DOHH2 (cell line): ENCODE data around the gene IFRD1.

Experiments used
- H3F3A ChIP-seq: fragments of 200-600 bp; sonication (generic), shearing (Covaris generic); 2 replicates; pipeline ENCODE4 v1.6.0; 2016; ENCODE audit warnings: antibody characterized with exemption, mild to moderate bottlenecking; ENCODE audit not compliant: control insufficient read depth, insufficient read depth
- H3K27ac ChIP-seq: fragments of 200-600 bp; sonication (generic); 2 replicates; pipeline ENCODE4 v1.5.1; 2014; ENCODE audit warnings: low read depth, mild to moderate bottlenecking, low read length, moderate library complexity
- H3K27me3 ChIP-seq: fragments of 200-600 bp; sonication (generic); 2 replicates; pipeline ENCODE4 v1.6.1; 2014; ENCODE audit warnings: mild to moderate bottlenecking, low read length, mixed read lengths; ENCODE audit not compliant: control insufficient read depth
- H3K36me3 ChIP-seq: fragments of 200-600 bp; sonication (generic); 2 replicates; pipeline ENCODE4 v1.6.1; 2014; ENCODE audit warnings: mild to moderate bottlenecking, low read length, moderate library complexity, mixed read lengths; ENCODE audit not compliant: control insufficient read depth
- H3K4me1 ChIP-seq: fragments of 200-600 bp; sonication (generic); 2 replicates; pipeline ENCODE4 v1.6.1; 2014; ENCODE audit warnings: mild to moderate bottlenecking, low read length, mixed read lengths; ENCODE audit not compliant: control insufficient read depth
- H3K4me2 ChIP-seq: fragments of 200-600 bp; sonication (generic); 2 replicates; pipeline ENCODE4 v1.6.0; 2014; ENCODE audit warnings: mild to moderate bottlenecking, low read length, moderate library complexity
- H3K4me3 ChIP-seq: fragments of 200-600 bp; sonication (generic); 2 replicates; pipeline ENCODE4 v1.5.1; 2014; ENCODE audit warnings: mild to moderate bottlenecking, low read length, mixed read lengths
- H3K79me2 ChIP-seq: fragments of 200-600 bp; sonication (generic); 2 replicates; pipeline ENCODE4 v1.6.1; 2014; ENCODE audit warnings: mild to moderate bottlenecking, low read length, mixed read lengths; ENCODE audit not compliant: control insufficient read depth
- H3K9me2 ChIP-seq: fragments of 200-600 bp; sonication (generic); replicated peaks from 2 replicates; pipeline ENCODE4 v1.6.1; 2014; ENCODE audit warnings: mild to moderate bottlenecking, low read length, mixed read lengths; ENCODE audit not compliant: control insufficient read depth
- H3K9me3 ChIP-seq: fragments of 200-600 bp; sonication (generic); 2 replicates; pipeline ENCODE4 v1.6.1; 2014; ENCODE audit warnings: antibody characterized with exemption, low read length, mixed read lengths; ENCODE audit not compliant: control insufficient read depth, insufficient read depth
- H4K20me1 ChIP-seq: fragments of 200-600 bp; sonication (generic); 2 replicates; pipeline ENCODE4 v1.6.0; 2014; ENCODE audit warnings: low read depth, mild to moderate bottlenecking, antibody characterized with exemption, low read length, moderate library complexity; ENCODE audit not compliant: control insufficient read depth, insufficient read depth
- CTCF ChIP-seq: fragments of 200-600 bp; sonication (generic); IDR thresholded peaks from one replicate; pipeline ENCODE4 v1.5.1; 2014; ENCODE audit warnings: antibody characterized with exemption, mild to moderate bottlenecking, low read depth, low read length; ENCODE audit not compliant: poor library complexity, severe bottlenecking
- EZH2phosphoT487 ChIP-seq: fragments of 200-600 bp; sonication (generic); IDR thresholded peaks from 2 replicates; pipeline ENCODE4 v1.6.1; 2017; ENCODE audit warnings: borderline replicate concordance, mild to moderate bottlenecking, antibody characterized with exemption, low read length, moderate library complexity, mixed read lengths

Gene IFRD1

GRCh38 chr7:112459645-112460044 lies 9.4 kb downstream of the IFRD1 start:
- no peaks in the 10 kb centered on the region for H3K27me3 ChIP-seq
- H3K27ac ChIP-seq, result no peak overlapping the region
- H4K20me1 ChIP-seq, result no peaks in the 10 kb centered on the region
- peaks cover 90% of the 10 kb centered on the region for H3K36me3 ChIP-seq
- H3F3A ChIP-seq, result 0 out of 2 replicates have a peak, but pooled peaks cover 2% of the 10 kb centered on the region
- H3K79me2 ChIP-seq, result peaks cover 24% of the 10 kb centered on the region
- TF ChIP-seq EZH2phosphoT487 (no peak), CTCF (no peak)
- no peaks in the 10 kb centered on the region for H3K9me3 ChIP-seq
- no peak overlapping the region for H3K4me3 ChIP-seq
- H3K4me1 ChIP-seq, result no peaks in the 10 kb centered on the region
- no peaks in the 10 kb centered on the region for H3K9me2 ChIP-seq
- no peak overlapping the region for H3K4me2 ChIP-seq

GRCh38 chr7:112462236-112462635 lies 12.0 kb downstream of the IFRD1 start:
- H3F3A ChIP-seq, result 0 out of 2 replicates have a peak, but pooled peaks cover 2% of the 10 kb centered on the region
- H3K9me3 ChIP-seq, result no peaks in the 10 kb centered on the region
- H4K20me1 ChIP-seq, result no peaks in the 10 kb centered on the region
- no peak for TF ChIP-seq EZH2phosphoT487
- no peak for TF ChIP-seq CTCF
- no peak overlapping the region for H3K4me2 ChIP-seq
- H3K27me3 ChIP-seq, result no peaks in the 10 kb centered on the region
- H3K36me3 ChIP-seq, result peaks cover 90% of the 10 kb centered on the region
- H3K4me3 ChIP-seq, result no peak overlapping the region
- no peaks in the 10 kb centered on the region for H3K4me1 ChIP-seq
- no peak overlapping the region for H3K27ac ChIP-seq
- H3K9me2 ChIP-seq, result no peaks in the 10 kb centered on the region
- peaks cover 11% of the 10 kb centered on the region for H3K79me2 ChIP-seq

- Histone ChIP-seq H4K20me1 (no peaks in the 10 kb centered on the region), H3K36me3 (peaks cover 92% of the 10 kb centered on the region)
- no peak for TF ChIP-seq CTCF
- no peak for TF ChIP-seq EZH2phosphoT487
These were observed 17.6 kb downstream of the IFRD1 start for GRCh38 chr7:112467867-112468266.

More at GRCh38 chr7:112467867-112468266, 17.6 kb downstream of the IFRD1 start:
- Histone ChIP-seq H3K79me2 (peaks cover 8% of the 10 kb centered on the region; the same call in 1 of the 2 replicates), H3K27ac (no peak overlapping the region), H3K27me3 (no peaks in the 10 kb centered on the region), H3K4me1 (no peaks in the 10 kb centered on the region), H3K4me3 (no peak overlapping the region), H3K9me3 (no peaks in the 10 kb centered on the region), H3K9me2 (no peaks in the 10 kb centered on the region), H3F3A (no peaks in the 10 kb centered on the region), H3K4me2 (no peak overlapping the region)
